Mesenchymal stem cell (in vitro differentiated cells and primary cell): Measurements from ENCODE around the gene MB21D2.
A peak's percentile ranks its signal among the peaks of the same experiment; 100 is the strongest.
"Not testable (repeated sequence)": the region's sequence is repeated elsewhere in the genome, so short reads cannot be mapped to it uniquely, and the experiment has no call there.

ENCODE experiments used
- DNase-seq: peaks from one replicate; pipeline ENCODE4 v3.0.0-alpha.2; 2013
- H2AFZ ChIP-seq: one replicate; pipeline ENCODE4 v1.6.1; 2013; ENCODE audit warnings: low read depth, mild to moderate bottlenecking, control low read depth, inconsistent platforms, low read length, moderate library complexity
- H2AK5ac ChIP-seq: 2 replicates; pipeline ENCODE4 v1.6.1; 2013; ENCODE audit warnings: low read length, moderate library complexity, mild to moderate bottlenecking, inconsistent platforms; ENCODE audit not compliant: severe bottlenecking
- H2BK120ac ChIP-seq: one replicate; pipeline ENCODE4 v1.6.1; 2013; ENCODE audit warnings: low read depth, mild to moderate bottlenecking, inconsistent platforms, low read length, moderate library complexity
- H2BK12ac ChIP-seq, 2 experiments: one replicate each; pipeline ENCODE4 v1.6.1; 2013; ENCODE audit warnings: inconsistent platforms in 2 of 2, low read length in 2 of 2, mild to moderate bottlenecking in 2 of 2, moderate library complexity in 2 of 2, control low read depth in 1 of 2
- H2BK15ac ChIP-seq: one replicate; pipeline ENCODE4 v1.6.1; 2013; ENCODE audit warnings: mild to moderate bottlenecking, low read depth, inconsistent platforms; ENCODE audit not compliant: poor library complexity, severe bottlenecking
- H2BK5ac ChIP-seq: 2 replicates; pipeline ENCODE4 v1.6.1; 2013; ENCODE audit warnings: low read depth, mild to moderate bottlenecking, low read length, control low read depth, inconsistent platforms; ENCODE audit not compliant: poor library complexity, severe bottlenecking
- H3K14ac ChIP-seq, 2 experiments: one replicate each; pipeline ENCODE4 v1.6.1; 2013; ENCODE audit warnings: inconsistent platforms in 2 of 2, low read length in 2 of 2, control low read depth in 1 of 2, mild to moderate bottlenecking in 1 of 2, moderate library complexity in 1 of 2
- H3K18ac ChIP-seq, 2 experiments: one replicate each; pipeline ENCODE4 v1.6.1; 2013; ENCODE audit warnings: inconsistent platforms in 2 of 2, low read length in 2 of 2, control low read depth in 1 of 2, low read depth in 1 of 2, mild to moderate bottlenecking in 1 of 2
- H3K23ac ChIP-seq, 2 experiments: one replicate each; pipeline ENCODE4 v1.6.1; 2013; ENCODE audit warnings: inconsistent platforms in 2 of 2, low read length in 2 of 2, mild to moderate bottlenecking in 2 of 2, moderate library complexity in 2 of 2, control low read depth in 1 of 2
- H3K27ac ChIP-seq: 2 replicates; pipeline ENCODE4 v1.5.1; 2013; ENCODE audit warnings: mild to moderate bottlenecking, moderate library complexity, low read length, control low read depth, inconsistent platforms; ENCODE audit not compliant: poor library complexity, severe bottlenecking
- H3K27me3 ChIP-seq, 2 experiments: 2 replicates each; pipeline versions ENCODE4 v1.6.1 to v1.7.0; 2013; ENCODE audit warnings: low read length in 2 of 2, mild to moderate bottlenecking in 2 of 2, moderate library complexity in 2 of 2, control low read depth in 1 of 2, inconsistent platforms in 1 of 2; ENCODE audit not compliant: control insufficient read depth in 1 of 2, insufficient read depth in 1 of 2
- H3K36me3 ChIP-seq, 2 experiments: 2 replicates each; pipeline versions ENCODE4 v1.6.1 to v1.7.0; 2013; ENCODE audit warnings: low read length in 2 of 2, control low read depth in 1 of 2, inconsistent platforms in 1 of 2, low read depth in 1 of 2, mild to moderate bottlenecking in 1 of 2; ENCODE audit not compliant: insufficient read depth in 2 of 2, control insufficient read depth in 1 of 2
- H3K4ac ChIP-seq, 2 experiments: one replicate each; pipeline ENCODE4 v1.6.1; 2013; ENCODE audit warnings: inconsistent platforms in 2 of 2, low read length in 2 of 2, mild to moderate bottlenecking in 2 of 2, moderate library complexity in 2 of 2, control low read depth in 1 of 2, low read depth in 1 of 2
- H3K4me1 ChIP-seq: 2 replicates; pipeline ENCODE4 v1.6.1; 2013; ENCODE audit warnings: low read depth, low read length, control low read depth; ENCODE audit not compliant: control insufficient read depth, insufficient read depth
- H3K4me2 ChIP-seq: 2 replicates; pipeline ENCODE4 v1.6.1; 2013; ENCODE audit warnings: low read length, mild to moderate bottlenecking, inconsistent platforms; ENCODE audit not compliant: poor library complexity, severe bottlenecking
- H3K4me3 ChIP-seq, 2 experiments: 2 replicates each; pipeline versions ENCODE4 v1.5.1 to v1.7.0; 2013; ENCODE audit warnings: low read length in 2 of 2, mild to moderate bottlenecking in 2 of 2, control low read depth in 1 of 2, low read depth in 1 of 2; ENCODE audit not compliant: insufficient read depth in 1 of 2
- H3K79me1 ChIP-seq: replicated peaks from 2 replicates; pipeline ENCODE4 v1.6.1; 2013; ENCODE audit warnings: mild to moderate bottlenecking, control low read depth, low read length, inconsistent platforms; ENCODE audit not compliant: poor library complexity, severe bottlenecking
- H3K9ac ChIP-seq: 2 replicates; pipeline ENCODE4 v1.7.0; 2013; ENCODE audit warnings: mild to moderate bottlenecking, low read length, moderate library complexity
- H3K9me3 ChIP-seq: 2 replicates; pipeline ENCODE4 v1.7.0; 2013; ENCODE audit warnings: mild to moderate bottlenecking, low read length; ENCODE audit not compliant: control insufficient read depth
- H4K8ac ChIP-seq: one replicate; pipeline ENCODE4 v1.6.1; 2013; ENCODE audit warnings: inconsistent platforms, mild to moderate bottlenecking, low read length, moderate library complexity
- H4K91ac ChIP-seq: one replicate; pipeline ENCODE4 v1.6.1; 2013; ENCODE audit warnings: mild to moderate bottlenecking, low read length, inconsistent platforms
- WGBS: methylation state at CpG from one replicate; pipeline ENCODE4 v1.1.7; 2013; ENCODE audit warnings: mixed read lengths; 5-methylcytosine and 5-hydroxymethylcytosine counted together

The MB21D2 gene

DNA sequence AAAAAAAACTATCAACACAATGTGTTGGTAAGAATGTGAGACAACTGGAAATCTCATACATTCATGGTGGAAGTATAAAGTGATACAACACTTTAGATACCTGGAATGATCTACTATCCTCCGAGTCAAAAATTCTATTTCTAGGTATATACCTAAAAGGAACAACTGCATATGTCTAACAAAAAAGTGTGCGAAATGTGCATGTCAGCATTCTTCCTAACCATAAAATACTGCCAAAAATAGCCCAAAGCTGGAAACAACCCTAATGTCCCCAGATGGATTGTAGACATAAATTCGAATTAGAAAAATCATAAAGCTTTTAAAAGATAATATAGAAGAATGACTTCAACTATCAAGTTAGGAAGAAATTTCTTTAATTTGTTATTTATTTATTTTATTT is 139.1 kb downstream of the MB21D2 start:
- H3K27me3 ChIP-seq = no peaks in the 10 kb centered on the region
- H2BK120ac ChIP-seq = no peak overlapping the region
- DNase-seq = no peak
- no peaks in the 10 kb centered on the region for H3K36me3 ChIP-seq
- H2AFZ ChIP-seq = no peak overlapping the region
- no peak overlapping the region for H3K27ac ChIP-seq
- no peak overlapping the region for H3K23ac ChIP-seq
- H2BK12ac ChIP-seq = no peak overlapping the region
- H3K4me1 ChIP-seq = no peaks in the 10 kb centered on the region
- no peak overlapping the region for H3K9ac ChIP-seq
- no peak overlapping the region for H3K4ac ChIP-seq
- H2AK5ac ChIP-seq = no peak overlapping the region
- no peak overlapping the region for H3K4me3 ChIP-seq
- no peak overlapping the region for H3K18ac ChIP-seq
- no peak overlapping the region for H3K4me2 ChIP-seq
- 100% methylated on average over 1 of the region's 3 CpGs for WGBS
- H4K8ac ChIP-seq = no peak overlapping the region
- H3K14ac ChIP-seq = no peak overlapping the region
- no peak overlapping the region for H2BK5ac ChIP-seq
- H3K79me1 ChIP-seq = no peaks in the 10 kb centered on the region
- no peak overlapping the region for H4K91ac ChIP-seq
- H3K9me3 ChIP-seq = peaks cover 12% of the 10 kb centered on the region
- no peak overlapping the region for H2BK15ac ChIP-seq

DNA sequence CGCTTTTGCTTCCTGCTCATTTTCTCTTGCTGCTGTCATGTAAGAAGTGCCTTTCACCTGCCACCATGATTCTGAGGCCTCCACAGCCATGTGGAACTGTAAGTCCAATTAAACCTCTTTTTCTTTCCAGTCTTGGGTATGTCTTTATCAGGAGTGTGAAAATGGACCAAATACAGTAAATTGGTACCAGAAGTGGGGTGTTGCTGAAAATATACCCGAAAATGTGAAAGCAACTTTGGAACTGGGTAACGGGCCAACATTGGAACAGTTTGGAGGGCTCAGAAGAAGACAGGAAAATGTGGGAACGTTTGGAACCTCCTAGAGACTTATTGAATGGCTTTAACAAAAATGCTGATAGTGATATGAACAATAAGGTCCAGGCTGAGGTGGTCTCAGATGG is 143.3 kb downstream of the MB21D2 start:
- H3K4me1 ChIP-seq, H3K79me1 ChIP-seq, H3K18ac ChIP-seq, H2AFZ ChIP-seq, H3K4me3 ChIP-seq, H2BK120ac ChIP-seq, H3K27me3 ChIP-seq, H4K8ac ChIP-seq, H2BK12ac ChIP-seq, DNase-seq, H2AK5ac ChIP-seq, H4K91ac ChIP-seq, H3K27ac ChIP-seq, H3K4me2 ChIP-seq, H3K9ac ChIP-seq, H2BK5ac ChIP-seq, H3K23ac ChIP-seq, H2BK15ac ChIP-seq, H3K14ac ChIP-seq, H3K4ac ChIP-seq, H3K36me3 ChIP-seq: not testable (repeated sequence)
- WGBS = 60% methylated on average over 4 of the region's 4 CpGs
- peaks cover 12% of the 10 kb centered on the region for H3K9me3 ChIP-seq

DNA sequence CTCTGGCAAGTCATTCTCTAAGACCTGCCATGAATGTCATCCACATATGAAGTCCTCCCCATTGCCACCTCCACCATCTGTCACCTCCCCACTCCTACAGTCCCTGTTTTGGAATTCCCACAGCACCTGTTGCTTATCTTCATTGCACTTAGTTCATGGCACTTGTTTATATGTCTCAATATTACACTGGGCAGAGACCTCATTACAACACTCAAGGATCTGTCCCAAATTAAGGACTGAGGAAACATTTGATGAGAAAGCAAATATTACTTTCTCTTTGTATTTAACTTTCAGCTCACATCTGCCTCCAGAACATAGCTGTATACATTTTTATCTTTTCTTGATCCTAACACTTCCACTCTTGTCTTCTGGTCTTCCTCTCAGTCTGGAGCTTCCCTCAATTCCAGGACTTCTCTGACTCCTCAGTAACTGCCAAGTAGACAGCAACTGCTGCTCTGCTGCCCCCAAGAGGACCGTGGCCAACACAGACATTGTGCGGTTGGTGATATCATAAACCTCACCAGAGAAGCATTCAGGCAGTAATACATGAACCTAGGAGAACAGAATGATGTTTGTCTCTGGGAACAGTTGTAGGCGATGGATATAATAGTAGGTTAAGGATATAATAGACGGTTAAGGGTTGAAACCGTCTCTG is 145.3 kb downstream of the MB21D2 start:
- H3K23ac ChIP-seq = peak overlapping the region in 1 of 2 experiments; percentile 52
- H2AFZ ChIP-seq = no peak overlapping the region
- no peak overlapping the region for H2BK120ac ChIP-seq
- H2BK5ac ChIP-seq = no peak overlapping the region
- peak overlapping the region in 1 of 2 experiments; percentile 24 for H3K18ac ChIP-seq
- no peak overlapping the region for H2AK5ac ChIP-seq
- H3K36me3 ChIP-seq = no peaks in the 10 kb centered on the region
- H3K14ac ChIP-seq = no peak overlapping the region
- H3K79me1 ChIP-seq = no peaks in the 10 kb centered on the region
- peak; percentile 18 for DNase-seq
- no peak overlapping the region for H3K27ac ChIP-seq
- no peak overlapping the region for H2BK12ac ChIP-seq
- H3K4me3 ChIP-seq = no peak overlapping the region
- no peak overlapping the region for H3K4ac ChIP-seq
- no peak overlapping the region for H4K8ac ChIP-seq
- WGBS = 61% methylated on average over 5 of the region's 5 CpGs
- H3K9me3 ChIP-seq = peaks cover 8% of the 10 kb centered on the region
- H3K27me3 ChIP-seq = no peaks in the 10 kb centered on the region
- no peak overlapping the region for H2BK15ac ChIP-seq
- H3K9ac ChIP-seq = no peak overlapping the region
- no peak overlapping the region for H3K4me2 ChIP-seq
- no peaks in the 10 kb centered on the region for H3K4me1 ChIP-seq
- H4K91ac ChIP-seq = no peak overlapping the region

DNA sequence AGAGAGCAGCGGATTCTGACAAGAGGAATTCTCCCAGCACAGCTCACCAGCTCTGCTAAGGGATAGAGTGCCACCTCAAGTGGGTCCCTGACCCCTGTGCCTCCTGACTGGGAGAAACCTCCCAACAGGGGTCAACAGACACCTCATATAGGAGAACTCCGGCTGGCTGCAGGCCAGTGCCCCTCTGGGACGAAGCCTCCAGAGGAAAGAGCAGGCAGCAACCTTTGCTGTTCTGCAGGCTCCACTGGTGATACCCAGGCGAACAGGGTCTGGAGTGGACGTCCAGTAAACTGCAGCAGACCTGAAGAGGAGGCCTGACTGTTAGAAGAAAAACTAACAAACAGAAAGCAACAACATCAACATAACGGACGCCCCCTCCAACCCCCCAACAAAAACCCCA is 159.0 kb downstream of the MB21D2 start:
- Histone ChIP-seq H2BK5ac (no peak overlapping the region), H3K4me3 (no peak overlapping the region), H3K79me1 (no peaks in the 10 kb centered on the region), H3K9me3 (no peaks in the 10 kb centered on the region), H4K8ac (no peak overlapping the region), H2AFZ (no peak overlapping the region), H3K27ac (no peak overlapping the region), H3K23ac (no peak overlapping the region), H2BK12ac (no peak overlapping the region), H3K4me2 (no peak overlapping the region), H3K27me3 (no peaks in the 10 kb centered on the region), H3K4me1 (no peaks in the 10 kb centered on the region), H3K18ac (no peak overlapping the region), H2AK5ac (no peak overlapping the region), H3K14ac (no peak overlapping the region), H4K91ac (no peak overlapping the region), H3K9ac (no peak overlapping the region), H3K4ac (no peak overlapping the region), H2BK120ac (no peak overlapping the region), H2BK15ac (no peak overlapping the region), H3K36me3 (no peaks in the 10 kb centered on the region)
- DNase-seq = no peak
- WGBS = 69% methylated on average over 7 of the region's 7 CpGs
